ENCODE data around the gene UBE2O.
"Not testable (repeated sequence)": the region's sequence is repeated elsewhere in the genome, so short reads cannot be mapped to it uniquely, and the experiment has no call there.

The UBE2O gene

GRCh38 chr17:76367642-76368041 is 85.3 kb downstream of the UBE2O start:
- no peaks in the 10 kb centered on the region for H3K9me3 ChIP-seq (replicated peaks; ENCODE audit: low read length)

GRCh38 chr17:76366247-76366646 is 86.7 kb downstream of the UBE2O start:
- no peak overlapping the region for H3K9ac ChIP-seq (ENCODE audit: low read depth, low read length)
- H3K36me3 ChIP-seq (ENCODE audit: insufficient read depth, low read length): no peaks in the 10 kb centered on the region
- H3K9me3 ChIP-seq (replicated peaks; ENCODE audit: low read length): no peaks in the 10 kb centered on the region
- no peak overlapping the region for H3K4me3 ChIP-seq (ENCODE audit: low read length)
- peaks cover 30% of the 10 kb centered on the region for H3K4me1 ChIP-seq (ENCODE audit: control insufficient read depth, insufficient read depth, low read length)
- no peak overlapping the region for H3K4me2 ChIP-seq (ENCODE audit: low read length)
- H3K27me3 ChIP-seq (ENCODE audit: control insufficient read depth, insufficient read depth, low read length): no peaks in the 10 kb centered on the region

More at GRCh38 chr17:76367642-76368041, 85.3 kb downstream of the UBE2O start:
- Histone ChIP-seq H3K4me2 (ENCODE audit: low read length) (no peak overlapping the region), H3K36me3 (ENCODE audit: insufficient read depth, low read length) (no peaks in the 10 kb centered on the region), H3K4me3 (ENCODE audit: low read length) (no peak overlapping the region), H3K4me1 (ENCODE audit: control insufficient read depth, insufficient read depth, low read length) (peaks cover 32% of the 10 kb centered on the region), H3K27me3 (ENCODE audit: control insufficient read depth, insufficient read depth, low read length) (no peaks in the 10 kb centered on the region), H3K9ac (ENCODE audit: low read depth, low read length) (no peak overlapping the region)

- Histone ChIP-seq H3K4me3 (ENCODE audit: low read length) (no peak overlapping the region), H3K9ac (ENCODE audit: low read depth, low read length) (no peak overlapping the region), H3K36me3 (ENCODE audit: insufficient read depth, low read length) (no peaks in the 10 kb centered on the region), H3K9me3 (replicated peaks; ENCODE audit: low read length) (no peaks in the 10 kb centered on the region), H3K4me2 (ENCODE audit: low read length) (no peak overlapping the region), H3K27me3 (ENCODE audit: control insufficient read depth, insufficient read depth, low read length) (no peaks in the 10 kb centered on the region), H3K4me1 (ENCODE audit: control insufficient read depth, insufficient read depth, low read length) (peaks cover 27% of the 10 kb centered on the region)
These were observed 87.6 kb downstream of the UBE2O start for GRCh38 chr17:76365256-76365903.

GRCh38 chr17:76363107-76363842 is 89.7 kb downstream of the UBE2O start:
- Histone ChIP-seq H3K27me3 (ENCODE audit: control insufficient read depth, insufficient read depth, low read length) (no peaks in the 10 kb centered on the region), H3K36me3 (ENCODE audit: insufficient read depth, low read length) (no peaks in the 10 kb centered on the region), H3K4me2 (ENCODE audit: low read length) (no peak overlapping the region), H3K9ac (ENCODE audit: low read depth, low read length) (no peak overlapping the region), H3K4me3 (ENCODE audit: low read length) (no peak overlapping the region), H3K4me1 (ENCODE audit: control insufficient read depth, insufficient read depth, low read length) (peaks cover 14% of the 10 kb centered on the region), H3K9me3 (replicated peaks; ENCODE audit: low read length) (no peaks in the 10 kb centered on the region)

- Histone ChIP-seq H3K27me3 (ENCODE audit: control insufficient read depth, insufficient read depth, low read length) (no peaks in the 10 kb centered on the region), H3K4me1 (ENCODE audit: control insufficient read depth, insufficient read depth, low read length) (peaks cover 13% of the 10 kb centered on the region), H3K36me3 (ENCODE audit: insufficient read depth, low read length) (no peaks in the 10 kb centered on the region), H3K4me3 (ENCODE audit: low read length) (no peak overlapping the region), H3K9ac (ENCODE audit: low read depth, low read length) (peak overlapping the region; percentile 26), H3K9me3 (replicated peaks; ENCODE audit: low read length) (no peaks in the 10 kb centered on the region), H3K4me2 (ENCODE audit: low read length) (peak overlapping the region; percentile 2)
These were observed 92.5 kb downstream of the UBE2O start for GRCh38 chr17:76360461-76360860.

GRCh38 chr17:76359776-76360175 is 93.2 kb downstream of the UBE2O start:
- not testable (repeated sequence) for H3K27me3 ChIP-seq (ENCODE audit: control insufficient read depth, insufficient read depth, low read length)

GRCh38 chr17:76359375-76359774 is 93.6 kb downstream of the UBE2O start:
- no peaks in the 10 kb centered on the region for H3K36me3 ChIP-seq (ENCODE audit: insufficient read depth, low read length)
- H3K9me3 ChIP-seq (replicated peaks; ENCODE audit: low read length): no peaks in the 10 kb centered on the region
- H3K9ac ChIP-seq (ENCODE audit: low read depth, low read length): no peak overlapping the region
- H3K4me3 ChIP-seq (ENCODE audit: low read length): no peak overlapping the region
- H3K4me2 ChIP-seq (ENCODE audit: low read length): no peak overlapping the region
- H3K4me1 ChIP-seq (ENCODE audit: control insufficient read depth, insufficient read depth, low read length): peaks cover 14% of the 10 kb centered on the region
- H3K27me3 ChIP-seq (ENCODE audit: control insufficient read depth, insufficient read depth, low read length): no peaks in the 10 kb centered on the region

More at GRCh38 chr17:76359776-76360175, 93.2 kb downstream of the UBE2O start:
- H3K36me3 ChIP-seq (ENCODE audit: insufficient read depth, low read length); H3K9ac ChIP-seq (ENCODE audit: low read depth, low read length); H3K9me3 ChIP-seq (replicated peaks; ENCODE audit: low read length); H3K4me3 ChIP-seq (ENCODE audit: low read length); H3K4me2 ChIP-seq (ENCODE audit: low read length): not testable (repeated sequence)
- peaks cover 13% of the 10 kb centered on the region for H3K4me1 ChIP-seq (ENCODE audit: control insufficient read depth, insufficient read depth, low read length)

GRCh38 chr17:76357597-76358158 is 95.3 kb downstream of the UBE2O start:
- no peaks in the 10 kb centered on the region for H3K36me3 ChIP-seq (ENCODE audit: insufficient read depth, low read length)
- peaks cover 18% of the 10 kb centered on the region for H3K4me1 ChIP-seq (ENCODE audit: control insufficient read depth, insufficient read depth, low read length)
- H3K9ac ChIP-seq (ENCODE audit: low read depth, low read length): no peak overlapping the region
- H3K9me3 ChIP-seq (replicated peaks; ENCODE audit: low read length): no peaks in the 10 kb centered on the region
- H3K4me2 ChIP-seq (ENCODE audit: low read length): no peak overlapping the region
- H3K27me3 ChIP-seq (ENCODE audit: control insufficient read depth, insufficient read depth, low read length): no peaks in the 10 kb centered on the region
- no peak overlapping the region for H3K4me3 ChIP-seq (ENCODE audit: low read length)

- H3K4me3 ChIP-seq (ENCODE audit: low read length): no peak overlapping the region
- H3K27me3 ChIP-seq (ENCODE audit: control insufficient read depth, insufficient read depth, low read length): no peaks in the 10 kb centered on the region
- H3K4me1 ChIP-seq (ENCODE audit: control insufficient read depth, insufficient read depth, low read length): peaks cover 21% of the 10 kb centered on the region
- H3K9me3 ChIP-seq (replicated peaks; ENCODE audit: low read length): no peaks in the 10 kb centered on the region
- no peak overlapping the region for H3K4me2 ChIP-seq (ENCODE audit: low read length)
- no peaks in the 10 kb centered on the region for H3K36me3 ChIP-seq (ENCODE audit: insufficient read depth, low read length)
- H3K9ac ChIP-seq (ENCODE audit: low read depth, low read length): no peak overlapping the region
These were observed 96.0 kb downstream of the UBE2O start for GRCh38 chr17:76356803-76357456.

GRCh38 chr17:76354747-76355310 is 98.1 kb downstream of the UBE2O start:
- Histone ChIP-seq H3K4me2 (ENCODE audit: low read length) (peak overlapping the region; percentile 99), H3K36me3 (ENCODE audit: insufficient read depth, low read length) (no peaks in the 10 kb centered on the region), H3K9me3 (replicated peaks; ENCODE audit: low read length) (no peaks in the 10 kb centered on the region), H3K4me3 (ENCODE audit: low read length) (no peak overlapping the region), H3K4me1 (ENCODE audit: control insufficient read depth, insufficient read depth, low read length) (peaks cover 14% of the 10 kb centered on the region), H3K27me3 (ENCODE audit: control insufficient read depth, insufficient read depth, low read length) (no peaks in the 10 kb centered on the region), H3K9ac (ENCODE audit: low read depth, low read length) (peak overlapping the region; percentile 98)

GRCh38 chr17:76354317-76354729 is 98.6 kb downstream of the UBE2O start:
- Histone ChIP-seq H3K9me3 (replicated peaks; ENCODE audit: low read length) (no peaks in the 10 kb centered on the region), H3K9ac (ENCODE audit: low read depth, low read length) (peak overlapping the region; percentile 98), H3K4me2 (ENCODE audit: low read length) (peak overlapping the region; percentile 99), H3K4me3 (ENCODE audit: low read length) (peak overlapping the region; percentile 87), H3K4me1 (ENCODE audit: control insufficient read depth, insufficient read depth, low read length) (peaks cover 14% of the 10 kb centered on the region), H3K27me3 (ENCODE audit: control insufficient read depth, insufficient read depth, low read length) (no peaks in the 10 kb centered on the region), H3K36me3 (ENCODE audit: insufficient read depth, low read length) (no peaks in the 10 kb centered on the region)
